ENCODE results near the gene ZMAT5. TPM values are rescaled to one million over a fixed set of nuclear protein-coding genes. Genes with fewer than 3 reads are reported as not detected.
A peak's percentile ranks its signal among the peaks of the same experiment; 100 is the strongest.

ZMAT5 gene
- total RNA-seq, 1 donor, result 14.2 TPM

DNA sequence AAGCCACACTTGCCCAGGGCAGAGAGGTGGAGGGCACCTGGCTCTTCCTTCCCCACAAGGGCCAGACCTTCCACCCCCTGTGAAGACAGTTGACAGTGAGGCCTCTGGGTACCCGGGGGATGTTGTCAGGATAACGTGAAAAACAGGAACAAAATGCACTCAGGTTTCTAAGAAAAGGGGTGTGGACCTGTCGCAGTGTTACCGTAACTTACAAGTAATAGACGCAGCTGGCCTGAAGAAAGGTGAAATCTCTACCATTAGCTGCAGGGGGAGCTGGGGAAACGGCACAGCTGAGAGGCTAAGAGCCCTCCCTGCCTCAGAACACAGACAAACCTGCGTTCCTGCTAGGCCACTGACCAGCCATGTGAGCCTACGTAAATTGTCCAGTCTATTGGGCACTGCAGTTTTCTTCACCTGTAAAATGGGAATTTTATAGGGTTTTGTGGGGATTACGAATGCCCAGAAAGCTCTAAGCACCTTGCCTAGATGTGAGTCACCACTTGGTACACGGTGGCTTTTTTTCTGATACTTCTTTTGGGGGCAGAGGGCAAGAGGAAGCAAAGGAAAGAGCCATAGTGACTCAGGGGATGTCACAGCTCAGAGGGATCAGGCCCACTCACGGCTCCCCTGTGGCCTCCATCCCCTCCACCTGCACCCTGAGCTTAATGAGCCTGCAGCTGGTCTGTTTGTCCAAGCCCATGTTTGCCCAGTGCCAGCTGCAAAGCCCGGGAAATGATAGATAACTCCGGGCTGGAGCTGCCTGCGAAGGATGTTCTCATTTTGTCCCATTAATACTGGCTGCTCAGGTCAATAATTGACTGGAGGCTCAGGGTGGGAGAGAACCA lies 65.4 kb downstream of the ZMAT5 start:
- DNase-seq (ENCODE audit: low read depth), result peak; percentile 18
- H3K4me3 ChIP-seq (ENCODE audit: low read depth, low read length), result no peak overlapping the region
- TF ChIP-seq, protein P1, sequence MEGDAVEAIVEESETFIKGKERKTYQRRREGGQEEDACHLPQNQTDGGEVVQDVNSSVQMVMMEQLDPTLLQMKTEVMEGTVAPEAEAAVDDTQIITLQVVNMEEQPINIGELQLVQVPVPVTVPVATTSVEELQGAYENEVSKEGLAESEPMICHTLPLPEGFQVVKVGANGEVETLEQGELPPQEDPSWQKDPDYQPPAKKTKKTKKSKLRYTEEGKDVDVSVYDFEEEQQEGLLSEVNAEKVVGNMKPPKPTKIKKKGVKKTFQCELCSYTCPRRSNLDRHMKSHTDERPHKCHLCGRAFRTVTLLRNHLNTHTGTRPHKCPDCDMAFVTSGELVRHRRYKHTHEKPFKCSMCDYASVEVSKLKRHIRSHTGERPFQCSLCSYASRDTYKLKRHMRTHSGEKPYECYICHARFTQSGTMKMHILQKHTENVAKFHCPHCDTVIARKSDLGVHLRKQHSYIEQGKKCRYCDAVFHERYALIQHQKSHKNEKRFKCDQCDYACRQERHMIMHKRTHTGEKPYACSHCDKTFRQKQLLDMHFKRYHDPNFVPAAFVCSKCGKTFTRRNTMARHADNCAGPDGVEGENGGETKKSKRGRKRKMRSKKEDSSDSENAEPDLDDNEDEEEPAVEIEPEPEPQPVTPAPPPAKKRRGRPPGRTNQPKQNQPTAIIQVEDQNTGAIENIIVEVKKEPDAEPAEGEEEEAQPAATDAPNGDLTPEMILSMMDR (IDR thresholded peaks at IDR 0.05; ENCODE audit: insufficient read depth, low read depth, low read length), result peak; percentile 24

GRCh38 chr22:29700900-29701154 lies 66.0 kb downstream of the ZMAT5 start:
- TF ChIP-seq, protein P1 (IDR thresholded peaks at IDR 0.05; ENCODE audit: insufficient read depth, low read depth, low read length), result no peak
- DNase-seq (ENCODE audit: low read depth), result no peak
- no peak overlapping the region for H3K4me3 ChIP-seq (ENCODE audit: low read depth, low read length)

DNA sequence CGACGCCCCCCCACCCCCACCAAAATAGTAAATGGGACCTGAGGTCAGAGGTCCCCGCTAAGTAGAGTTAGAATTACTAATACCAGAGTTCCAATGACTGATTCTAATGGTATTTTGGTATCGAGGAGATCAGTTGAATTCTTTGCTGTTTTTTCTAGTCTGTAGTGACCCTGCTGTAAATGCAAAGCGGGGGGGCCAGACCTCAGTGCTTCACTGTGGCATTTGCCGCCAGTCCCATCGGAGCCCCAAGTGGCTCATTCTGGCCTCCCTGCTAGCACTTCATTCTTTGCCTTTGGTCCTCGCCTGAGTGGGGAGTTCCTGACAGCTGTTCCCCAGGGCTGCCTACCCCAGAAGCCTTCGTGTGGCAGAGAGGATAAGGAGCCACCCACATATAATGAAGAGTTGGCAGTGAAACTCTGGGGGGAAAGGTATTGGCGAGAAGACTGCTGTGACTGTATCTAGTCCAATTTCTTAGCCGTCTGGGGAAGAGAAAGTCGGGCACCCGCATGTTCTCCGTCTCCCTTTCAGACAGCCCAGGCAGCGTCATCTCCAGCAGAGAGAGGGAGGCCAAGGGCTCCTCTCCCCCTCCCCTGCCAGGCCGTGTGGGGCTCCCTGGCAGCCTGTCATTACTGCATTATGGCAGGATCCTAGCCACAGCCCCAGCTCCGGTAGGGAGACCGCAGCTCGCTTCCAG lies 66.5 kb downstream of the ZMAT5 start:
- TF ChIP-seq, protein P1 (IDR thresholded peaks at IDR 0.05; ENCODE audit: insufficient read depth, low read depth, low read length), result no peak
- H3K4me3 ChIP-seq (ENCODE audit: low read depth, low read length), result no peak overlapping the region
- DNase-seq (ENCODE audit: low read depth), result no peak

GRCh38 chr22:29697853-29698598 lies 68.8 kb downstream of the ZMAT5 start:
- no peak overlapping the region for H3K4me3 ChIP-seq (ENCODE audit: low read depth, low read length)
- no peak for DNase-seq (ENCODE audit: low read depth)
- TF ChIP-seq, protein P1 (IDR thresholded peaks at IDR 0.05; ENCODE audit: insufficient read depth, low read depth, low read length), result no peak

DNA sequence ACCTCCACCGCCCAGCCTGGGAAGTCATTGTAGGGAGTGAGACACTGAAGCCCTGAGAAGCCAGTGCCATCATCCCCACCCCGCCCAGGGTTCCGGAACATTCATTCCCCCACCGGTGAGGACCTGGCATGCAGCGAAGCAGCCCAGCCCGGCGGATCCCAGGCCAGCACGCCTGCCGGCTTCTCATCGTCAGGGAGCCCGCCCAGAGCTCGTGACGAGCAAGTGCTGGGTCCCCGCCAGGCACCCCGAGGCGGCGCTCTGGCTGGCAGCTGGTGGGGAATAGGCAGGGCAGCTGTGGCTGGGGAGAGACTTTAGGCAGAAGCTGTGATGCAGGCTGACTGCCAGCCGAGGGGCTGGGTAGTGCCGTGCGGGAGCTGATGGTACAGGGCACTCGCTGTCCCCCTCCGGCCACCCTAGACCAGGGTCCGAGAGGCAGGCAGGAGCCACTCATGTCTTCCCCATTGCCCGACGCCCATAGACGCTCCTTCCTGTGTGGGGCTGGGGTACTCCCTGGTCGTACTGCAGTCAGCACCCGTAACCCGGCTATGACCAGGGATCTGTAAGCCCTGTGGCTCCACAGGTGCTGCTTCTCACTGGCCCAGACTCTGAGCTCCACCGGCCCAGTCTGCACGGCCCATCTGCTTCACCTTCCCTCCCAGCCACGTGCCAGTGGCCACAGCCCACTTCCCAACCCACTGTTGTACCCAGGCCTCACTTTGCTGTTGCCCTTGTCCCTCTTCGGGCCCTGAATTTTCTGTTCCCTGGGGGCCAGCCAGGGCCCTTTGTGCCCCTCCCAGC lies 71.5 kb downstream of the ZMAT5 start:
- TF ChIP-seq, protein P1 (IDR thresholded peaks at IDR 0.05; ENCODE audit: insufficient read depth, low read depth, low read length), result no peak
- DNase-seq (ENCODE audit: low read depth), result no peak
- no peak overlapping the region for H3K4me3 ChIP-seq (ENCODE audit: low read depth, low read length)

DNA sequence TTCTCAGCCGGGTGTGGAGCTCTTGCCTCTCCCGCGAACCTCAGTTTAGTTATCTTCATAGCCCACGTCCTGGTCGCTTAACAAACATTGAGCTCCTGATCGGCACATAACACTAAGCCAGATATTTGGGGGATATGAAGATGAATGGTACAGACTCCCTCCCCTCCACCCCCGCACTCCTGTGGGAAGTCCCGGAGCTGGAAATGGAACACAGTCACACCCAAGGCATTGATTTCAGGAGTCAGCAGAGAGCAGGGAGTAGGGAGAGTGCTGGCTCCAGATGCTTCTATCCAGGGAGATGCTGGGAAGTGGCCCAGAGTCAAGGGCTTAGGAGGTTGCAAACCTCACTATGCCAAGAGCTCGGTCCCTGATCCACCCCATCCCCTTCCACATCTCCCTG lies 73.1 kb downstream of the ZMAT5 start:
- DNase-seq (ENCODE audit: low read depth), result no peak
- TF ChIP-seq, protein P1 (IDR thresholded peaks at IDR 0.05; ENCODE audit: insufficient read depth, low read depth, low read length), result no peak
- H3K4me3 ChIP-seq (ENCODE audit: low read depth, low read length), result no peak overlapping the region
